Globus pallidus (tissue), 1 donor: ENCODE measurements around the gene ADAT2.

Experiments
- DNase-seq: peaks from one replicate; pipeline ENCODE4 v3.0.0-alpha.2; 2015; ENCODE audit warnings: low spot score

ADAT2 gene

GRCh38 chr6:143397227-143398222, 53.0 kb downstream of the ADAT2 start:
- DNase-seq, result no peak

GRCh38 chr6:143396497-143397226, 53.8 kb downstream of the ADAT2 start:
- DNase-seq, result no peak

- no peak for DNase-seq
Observed at GRCh38 chr6:143395699-143396098, 54.8 kb downstream of the ADAT2 start.

DNA sequence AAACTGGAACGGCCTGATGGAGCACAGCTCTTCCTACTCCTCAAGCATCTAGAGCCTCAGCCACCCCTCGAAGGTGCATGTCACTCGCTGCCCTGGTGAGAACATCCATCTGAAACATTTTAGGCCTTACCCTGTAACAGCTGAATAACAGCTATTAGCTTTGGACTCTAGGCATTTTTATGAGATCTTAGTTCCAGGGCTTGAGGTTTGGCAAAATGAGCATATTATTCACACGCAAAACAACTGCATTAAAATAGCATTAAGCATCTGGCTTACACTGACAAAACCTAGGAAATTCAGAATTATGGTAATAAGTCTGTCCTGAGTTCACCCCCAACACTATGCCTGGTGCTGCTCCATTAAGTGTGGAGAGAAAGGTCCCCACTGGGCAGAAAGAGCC, 56.1 kb downstream of the ADAT2 start:
- no peak for DNase-seq

- DNase-seq, result no peak
Observed at GRCh38 chr6:143390278-143390677, 60.2 kb downstream of the ADAT2 start.

DNA sequence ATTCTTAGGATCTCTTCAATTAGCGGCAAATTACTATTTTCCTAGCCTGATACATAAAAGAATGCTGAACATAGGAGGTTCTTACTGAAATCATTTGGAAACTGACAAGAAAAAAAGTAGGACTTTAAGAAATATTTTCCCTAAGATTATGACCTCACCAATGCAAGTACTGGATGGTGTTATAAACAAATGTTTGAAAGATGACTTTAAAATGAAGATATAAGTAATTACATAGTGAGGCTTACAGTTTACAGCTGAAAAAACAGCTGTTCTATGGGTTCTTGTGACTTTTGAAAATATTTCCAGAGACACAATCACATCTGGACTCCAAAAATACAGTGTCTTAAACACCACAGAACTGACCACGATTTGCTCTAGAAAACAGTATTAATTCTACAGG, 64.9 kb downstream of the ADAT2 start:
- no peak for DNase-seq

GRCh38 chr6:143376861-143377260, 73.6 kb downstream of the ADAT2 start:
- DNase-seq, result no peak

DNA sequence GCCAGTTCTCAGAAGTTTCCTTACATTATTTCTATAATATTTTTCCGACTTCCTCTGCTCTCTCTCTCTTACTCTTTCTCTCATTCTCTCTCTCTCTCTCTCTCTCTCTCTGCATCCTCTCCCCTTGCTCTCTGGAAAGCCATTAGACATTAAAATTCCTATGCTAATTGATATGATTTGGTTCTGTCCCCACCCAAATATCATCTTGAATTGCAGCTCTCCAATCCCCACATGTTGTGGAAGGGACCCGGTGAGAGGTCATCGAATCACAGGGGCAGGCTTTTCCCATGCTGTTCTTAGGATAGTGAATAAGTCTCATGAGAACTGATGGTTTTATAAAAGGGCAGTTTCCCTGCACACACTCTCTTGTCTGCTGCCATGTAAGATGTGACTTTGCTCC, 74.1 kb downstream of the ADAT2 start:
- DNase-seq, result no peak

DNA sequence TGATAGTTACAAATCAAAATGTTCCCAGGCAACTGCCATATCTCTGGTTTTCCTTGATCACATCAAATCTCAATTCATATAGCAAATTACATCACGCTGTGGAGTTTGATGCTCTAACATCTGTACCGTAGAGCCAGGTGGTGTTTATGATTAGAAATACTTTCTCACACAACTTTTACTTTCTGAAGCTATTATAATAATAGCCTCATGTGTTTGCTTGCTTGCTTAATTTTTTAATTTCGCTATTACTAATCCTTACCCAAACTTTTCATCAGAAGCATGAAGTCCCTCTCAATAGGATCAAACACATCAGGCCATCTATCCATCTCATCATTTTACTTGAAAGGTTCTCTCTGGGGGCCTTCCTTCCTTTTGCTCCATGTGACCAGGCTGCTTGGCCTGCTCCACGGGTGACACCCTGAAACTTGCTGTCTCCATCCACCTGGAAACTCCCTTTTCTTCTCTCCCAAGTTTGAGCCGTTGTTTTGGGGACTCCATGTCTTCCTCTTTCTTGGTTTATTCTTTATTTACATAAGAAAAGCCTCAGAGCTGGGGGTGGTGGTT, 75.4 kb downstream of the ADAT2 start:
- no peak for DNase-seq

DNA sequence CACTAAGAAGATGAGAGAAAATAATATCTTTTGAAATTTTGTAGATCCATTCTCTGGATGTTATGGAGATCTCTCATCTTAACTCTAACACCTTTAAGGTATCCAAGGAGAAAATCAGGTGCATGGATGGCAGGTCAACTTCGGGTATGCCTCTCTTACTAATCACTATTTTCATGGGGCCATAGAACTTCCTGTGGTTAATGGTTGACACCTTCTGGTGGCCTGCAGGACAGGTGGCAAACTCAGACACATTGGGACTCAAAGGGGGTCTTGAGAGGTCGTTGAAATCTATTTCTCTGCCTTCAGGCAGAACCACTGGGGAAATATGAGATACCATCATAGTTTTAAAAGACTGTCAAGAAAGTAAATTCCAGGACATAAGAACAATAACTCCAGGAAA, 76.5 kb downstream of the ADAT2 start:
- DNase-seq, result no peak
